Spleen (tissue), 11 donors: Measurements from ENCODE around the gene AGMO. TPM values are rescaled to one million over a fixed set of nuclear protein-coding genes. Genes with fewer than 3 reads are reported as not detected.

Experiments used
- DNase-seq: peaks from one replicate; pipeline ENCODE4 v3.0.0-alpha.2; 2020
- H3K27ac ChIP-seq, 8 donors: fragments of 200-600 bp; sonication (generic) in 7 of 8; 1 replicate in 4 of 8; 2 replicates in 4 of 8; pipeline versions ENCODE4 v1.5.0 to v1.8.0; 2016 to 2021; ENCODE audit warnings: inconsistent platforms in 4 of 8, mild to moderate bottlenecking in 4 of 8, moderate library complexity in 1 of 8
- H3K27me3 ChIP-seq, 7 donors: fragments of 200-600 bp; sonication (generic) in 6 of 7; replicated peaks in 1 of 7; 1 replicate in 4 of 7; 2 replicates in 3 of 7; pipeline versions ENCODE4 v1.5.0 to v1.8.0; 2016 to 2021; ENCODE audit warnings: inconsistent platforms in 3 of 7, mild to moderate bottlenecking in 1 of 7
- H3K36me3 ChIP-seq, 6 donors: fragments of 200-600 bp; sonication (generic) in 5 of 6; 1 replicate in 4 of 6; 2 replicates in 2 of 6; pipeline versions ENCODE4 v1.5.0 to v1.8.0; 2016 to 2021; ENCODE audit warnings: inconsistent platforms in 2 of 6
- H3K4me1 ChIP-seq, 6 donors: fragments of 200-600 bp; sonication (generic) in 5 of 6; 1 replicate in 3 of 6; 2 replicates in 3 of 6; pipeline versions ENCODE4 v1.5.0 to v1.8.0; 2016 to 2021; ENCODE audit warnings: inconsistent platforms in 3 of 6
- H3K4me3 ChIP-seq, 8 donors: fragments of 200-600 bp; sonication (generic) in 7 of 8; 1 replicate in 4 of 8; 2 replicates in 4 of 8; pipeline versions ENCODE4 v1.5.0 to v1.8.0; 2016 to 2021; ENCODE audit warnings: inconsistent platforms in 4 of 8, mild to moderate bottlenecking in 4 of 8, moderate library complexity in 2 of 8
- H3K9me3 ChIP-seq, 8 donors: fragments of 200-600 bp; sonication (generic) in 7 of 8; 1 replicate in 4 of 8; 2 replicates in 4 of 8; pipeline versions ENCODE4 v1.5.0 to v1.8.0; 2016 to 2021; ENCODE audit warnings: inconsistent platforms in 4 of 8
- POLR2A ChIP-seq, 3 donors: fragments of 450-650 bp; IDR thresholded peaks; one replicate each; pipeline ENCODE4 v1.5.1; 2017; ENCODE audit warnings: antibody characterized with exemption in 3 of 3, mild to moderate bottlenecking in 1 of 3
- POLR2AphosphoS5 ChIP-seq, 3 donors: sonication (generic); formaldehyde crosslinking; IDR thresholded peaks; one replicate each; pipeline ENCODE4 v1.5.1; 2017; ENCODE audit warnings: antibody characterized with exemption in 3 of 3
- WGBS, 5 donors: extraction: QIAGEN DNeasy Blood & Tissue Kit in 3 of 5; methylation state at CpG; one replicate each; pipeline versions ENCODE4 v1.1.5 to v1.1.7; 2013 to 2018; 5-methylcytosine and 5-hydroxymethylcytosine counted together
- intact Hi-C: fragments of 100-400 bp; cut with DNase I; formaldehyde crosslinking; loops from one replicate; pipeline ENCODE4 v1.15.0; 2023; ENCODE audit warnings: low total_unique reads
- polyA plus RNA-seq, 3 donors: library from polyadenylated mRNA; stranded (reverse); fragments of 200-250 nt; gene quantifications; one replicate each; pipeline ENCODE4 v1.2.1, GENCODE V29; 2013
- total RNA-seq, 7 donors: library from RNA; depleted of rRNA in 3 of 7; stranded (reverse); fragments of >200 nt in 3 of 7; fragmentation: NEBNext Ultra II Directional in 4 of 7; extraction: Animal tissue kit (Norgen Biotek cat#: 25700) in 4 of 7; gene quantifications; one replicate each; pipeline versions ENCODE4 v1.1.0 to v1.2.1, GENCODE V29; 2016 to 2021
- TF ChIP-seq, protein P1 (sequence below), 11 experiments: fragments of 200-600 bp in 7 of 11; fragments of 450-650 bp in 4 of 11; sonication (generic) in 4 of 11; IDR thresholded peaks in 8 of 11; conservative IDR thresholded peaks in 3 of 11; 1 replicate in 7 of 11; 2 replicates in 4 of 11; pipeline versions ENCODE4 v1.4.0 to v1.8.0; 2016 to 2021; ENCODE audit warnings: antibody characterized with exemption in 11 of 11, inconsistent platforms in 4 of 11, mild to moderate bottlenecking in 1 of 11
- donor health status: healthy with polysubstance abuse.
- donor health status: DM: no; HTN: no; CAD: no; lungs with moderate emphysema.
- donor health status: DM: no; HTN: no; CAD: no.
- donor health status: Bipolar disorder and iron deficiency.
- donor health status: healthy.
- donor health status: DM: no; HTN: no; CAD: no.
- donor health status: DM: yes; HTN: yes; CAD: no.

Gene AGMO
- total and polyA plus RNA-seq, 10 donors = 0.02 to 0.03 (median 0.03) TPM; not detected in 7

DNA sequence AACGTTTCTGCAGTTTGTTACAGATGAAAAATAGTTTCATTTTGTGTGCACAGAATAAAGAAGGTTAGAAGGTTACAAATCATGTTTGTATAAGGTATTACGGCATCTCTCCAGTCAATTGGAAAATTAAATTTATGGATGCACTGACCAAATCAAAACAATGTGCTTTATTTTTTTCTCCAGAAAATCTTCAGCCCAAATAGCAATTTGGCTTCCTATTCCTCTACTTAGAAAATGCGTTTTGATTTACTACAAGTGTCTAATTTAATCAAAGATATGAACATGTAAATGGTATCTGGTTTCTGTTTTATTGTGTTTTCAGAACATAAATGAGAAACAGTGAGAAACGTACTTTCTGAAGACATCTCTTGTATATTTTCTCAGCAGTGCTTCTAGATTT is 63.4 kb downstream of the AGMO start:
- Histone ChIP-seq H3K27me3 (no peaks in the 10 kb centered on the region), H3K4me3 (no peak overlapping the region), H3K36me3 (no peaks in the 10 kb centered on the region), H3K27ac (no peak overlapping the region), H3K4me1 (no peaks in the 10 kb centered on the region), H3K9me3 (peaks cover 0 to 12% (median 0%) of the 10 kb centered on the region in 8 donors)
- TF ChIP-seq POLR2A (IDR thresholded peaks at IDR 0.05) (no peak), POLR2AphosphoS5 (IDR thresholded peaks at IDR 0.05) (no peak)
- TF ChIP-seq, protein P1, sequence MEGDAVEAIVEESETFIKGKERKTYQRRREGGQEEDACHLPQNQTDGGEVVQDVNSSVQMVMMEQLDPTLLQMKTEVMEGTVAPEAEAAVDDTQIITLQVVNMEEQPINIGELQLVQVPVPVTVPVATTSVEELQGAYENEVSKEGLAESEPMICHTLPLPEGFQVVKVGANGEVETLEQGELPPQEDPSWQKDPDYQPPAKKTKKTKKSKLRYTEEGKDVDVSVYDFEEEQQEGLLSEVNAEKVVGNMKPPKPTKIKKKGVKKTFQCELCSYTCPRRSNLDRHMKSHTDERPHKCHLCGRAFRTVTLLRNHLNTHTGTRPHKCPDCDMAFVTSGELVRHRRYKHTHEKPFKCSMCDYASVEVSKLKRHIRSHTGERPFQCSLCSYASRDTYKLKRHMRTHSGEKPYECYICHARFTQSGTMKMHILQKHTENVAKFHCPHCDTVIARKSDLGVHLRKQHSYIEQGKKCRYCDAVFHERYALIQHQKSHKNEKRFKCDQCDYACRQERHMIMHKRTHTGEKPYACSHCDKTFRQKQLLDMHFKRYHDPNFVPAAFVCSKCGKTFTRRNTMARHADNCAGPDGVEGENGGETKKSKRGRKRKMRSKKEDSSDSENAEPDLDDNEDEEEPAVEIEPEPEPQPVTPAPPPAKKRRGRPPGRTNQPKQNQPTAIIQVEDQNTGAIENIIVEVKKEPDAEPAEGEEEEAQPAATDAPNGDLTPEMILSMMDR (IDR thresholded peaks at IDR 0.05 in 8 of 11, conservative IDR thresholded peaks at IDR 0.05 in 3 of 11) = no peak
- WGBS, 5 donors = 49 to 84% (median 65%) methylated on average over 4 of the region's 4 CpGs
- intact Hi-C loops = no loop called here
- no peak for DNase-seq

GRCh38 chr7:15495170-15495569 is 66.6 kb downstream of the AGMO start:
- no peak for TF ChIP-seq POLR2A (IDR thresholded peaks at IDR 0.05)
- TF ChIP-seq, protein P1 (IDR thresholded peaks at IDR 0.05 in 8 of 11, conservative IDR thresholded peaks at IDR 0.05 in 3 of 11) = no peak
- H3K9me3 ChIP-seq = peaks cover 0 to 12% (median 0%) of the 10 kb centered on the region in 8 donors
- no peaks in the 10 kb centered on the region for H3K27me3 ChIP-seq
- no peaks in the 10 kb centered on the region for H3K4me1 ChIP-seq
- DNase-seq = no peak
- intact Hi-C loops = no loop called here
- no peaks in the 10 kb centered on the region for H3K36me3 ChIP-seq
- no peak overlapping the region for H3K4me3 ChIP-seq
- 66 to 83% (median 75%) methylated on average over 2 of the region's 2 CpGs for WGBS, 5 donors
- H3K27ac ChIP-seq = no peak overlapping the region

DNA sequence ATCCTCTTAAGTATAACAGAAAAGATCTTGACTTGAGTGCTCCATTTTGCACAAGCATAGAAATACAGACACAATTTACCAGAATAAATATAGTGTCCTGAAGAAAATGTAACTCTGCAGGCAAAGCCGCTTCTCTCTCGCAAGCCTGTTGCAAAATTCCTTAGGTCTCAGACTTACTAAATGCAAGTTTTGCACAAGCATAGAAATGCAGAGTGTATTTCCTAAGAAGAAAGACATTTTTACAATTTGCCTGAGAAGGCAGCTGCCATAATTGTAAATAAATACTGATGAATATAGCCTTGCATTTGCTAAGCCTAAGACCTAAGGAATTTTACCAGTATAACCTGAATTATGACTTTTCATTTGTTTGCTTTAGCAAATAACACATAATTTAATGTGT is 67.1 kb downstream of the AGMO start:
- intact Hi-C loops = no loop called here
- H3K27me3 ChIP-seq = no peaks in the 10 kb centered on the region
- no peaks in the 10 kb centered on the region for H3K36me3 ChIP-seq
- peaks cover 0 to 12% (median 0%) of the 10 kb centered on the region in 8 donors for H3K9me3 ChIP-seq
- H3K27ac ChIP-seq = no peak overlapping the region
- no peak overlapping the region for H3K4me3 ChIP-seq
- no peaks in the 10 kb centered on the region for H3K4me1 ChIP-seq
- TF ChIP-seq POLR2A (IDR thresholded peaks at IDR 0.05) (no peak), POLR2AphosphoS5 (IDR thresholded peaks at IDR 0.05) (no peak)
- TF ChIP-seq, protein P1 (IDR thresholded peaks at IDR 0.05 in 8 of 11, conservative IDR thresholded peaks at IDR 0.05 in 3 of 11) = no peak
- WGBS, 5 donors = 39 to 99% (median 46%) methylated on average over 2 of the region's 2 CpGs
- DNase-seq = no peak

DNA sequence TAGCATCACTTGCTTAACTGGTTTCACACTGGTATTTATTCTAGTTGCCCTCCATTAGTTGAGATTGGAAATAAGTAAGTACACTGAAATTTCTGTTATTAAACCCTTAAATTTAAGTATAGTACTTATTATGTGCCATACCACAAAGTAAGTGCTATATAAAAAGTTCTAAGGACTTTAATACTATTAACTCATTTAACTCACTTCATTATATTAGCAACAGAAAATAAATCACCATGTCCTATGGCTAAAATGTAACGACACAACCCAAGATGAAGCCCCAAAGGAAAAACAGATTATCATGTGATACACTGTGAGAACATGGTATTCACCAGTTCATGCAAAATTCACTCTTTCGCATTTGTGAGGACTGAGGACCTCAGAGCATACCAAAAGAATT is 70.5 kb downstream of the AGMO start:
- Histone ChIP-seq H3K9me3 (peaks cover 0 to 12% (median 0%) of the 10 kb centered on the region in 8 donors), H3K27ac (no peak overlapping the region), H3K27me3 (no peaks in the 10 kb centered on the region), H3K4me3 (no peak overlapping the region), H3K36me3 (no peaks in the 10 kb centered on the region), H3K4me1 (no peaks in the 10 kb centered on the region)
- DNase-seq = no peak
- 47 to 94% (median 63%) methylated on average over 2 of the region's 2 CpGs for whole genome bisulfite sequencing, 5 donors
- intact Hi-C loops = no loop called here
- TF ChIP-seq POLR2AphosphoS5 (IDR thresholded peaks at IDR 0.05) = no peak
- no peak for TF ChIP-seq POLR2A (IDR thresholded peaks at IDR 0.05)
- TF ChIP-seq, protein P1 (IDR thresholded peaks at IDR 0.05 in 8 of 11, conservative IDR thresholded peaks at IDR 0.05 in 3 of 11) = no peak
